GM19351 (cell line): Measurements from ENCODE around the gene TRIM58.

ENCODE experiments used
- ATAC-seq: cut with Tn5 transposase; IDR thresholded peaks from one replicate; pipeline ENCODE4 v1.9.1; 2021; ENCODE audit warnings: mild to moderate bottlenecking, moderate library complexity; ENCODE audit not compliant: unreplicated experiment

TRIM58 gene

GRCh38 chr1:247883346-247883745 is 26.4 kb downstream of the TRIM58 start:
- ATAC-seq, result no peak

GRCh38 chr1:247884797-247885413 is 27.9 kb downstream of the TRIM58 start:
- no peak for ATAC-seq

- ATAC-seq, result no peak
These were observed 38.2 kb downstream of the TRIM58 start, which contains the start of gene OR2W3 for GRCh38 chr1:247895163-247895637. OR2W3 (plus strand) TSS chr1:247895587; CDS start chr1:247895587, 0 bp downstream.

GRCh38 chr1:247895976-247896375 is 39.0 kb downstream of the TRIM58 start:
- no peak for ATAC-seq

GRCh38 chr1:247904122-247904521 is 47.1 kb downstream of the TRIM58 start:
- no peak for ATAC-seq

GRCh38 chr1:247905181-247905580 is 48.2 kb downstream of the TRIM58 start:
- no peak for ATAC-seq

- ATAC-seq, result no peak
These were observed 49.0 kb downstream of the TRIM58 start for GRCh38 chr1:247905910-247906503.

GRCh38 chr1:247906504-247907047 is 49.6 kb downstream of the TRIM58 start:
- ATAC-seq, result no peak

- no peak for ATAC-seq
These were observed 51.8 kb downstream of the TRIM58 start for GRCh38 chr1:247908766-247909165.

GRCh38 chr1:247913786-247914185 is 56.8 kb downstream of the TRIM58 start:
- ATAC-seq, result no peak

GRCh38 chr1:247914941-247915662 is 58.1 kb downstream of the TRIM58 start:
- ATAC-seq, result no peak

- ATAC-seq, result no peak
These were observed 63.0 kb downstream of the TRIM58 start, which contains the start of gene OR2T8 for GRCh38 chr1:247919952-247920351. OR2T8 (plus strand) TSS chr1:247920252; CDS start chr1:247921018, 766 bp downstream.

- no peak for ATAC-seq
These were observed 67.0 kb downstream of the TRIM58 start for GRCh38 chr1:247923941-247924340.

- ATAC-seq, result no peak
These were observed 67.9 kb downstream of the TRIM58 start, which contains the start of gene OR2AJ1 for GRCh38 chr1:247924868-247925267. OR2AJ1 (plus strand) TSS chr1:247924889; CDS start chr1:247933769, 8,880 bp downstream.
